A673 (cell line): ENCODE data around the gene FAIM.

Experiments
- EZH2 ChIP-seq: fragments of 200-600 bp; sonication (generic); IDR thresholded peaks from 2 replicates; pipeline ENCODE4 v1.6.1; 2017; ENCODE audit warnings: borderline replicate concordance, low read depth, mild to moderate bottlenecking, mixed read lengths, antibody characterized with exemption, low read length; ENCODE audit not compliant: poor library complexity, severe bottlenecking
- TF ChIP-seq, protein P1 (sequence below): fragments of 300-800, 200-600 bp; sonication (generic); conservative IDR thresholded peaks from 2 replicates; pipeline ENCODE4 v1.5.1; 2017; ENCODE audit warnings: low read depth, mild to moderate bottlenecking, antibody characterized with exemption, low read length, moderate library complexity, mixed read lengths

DNA sequence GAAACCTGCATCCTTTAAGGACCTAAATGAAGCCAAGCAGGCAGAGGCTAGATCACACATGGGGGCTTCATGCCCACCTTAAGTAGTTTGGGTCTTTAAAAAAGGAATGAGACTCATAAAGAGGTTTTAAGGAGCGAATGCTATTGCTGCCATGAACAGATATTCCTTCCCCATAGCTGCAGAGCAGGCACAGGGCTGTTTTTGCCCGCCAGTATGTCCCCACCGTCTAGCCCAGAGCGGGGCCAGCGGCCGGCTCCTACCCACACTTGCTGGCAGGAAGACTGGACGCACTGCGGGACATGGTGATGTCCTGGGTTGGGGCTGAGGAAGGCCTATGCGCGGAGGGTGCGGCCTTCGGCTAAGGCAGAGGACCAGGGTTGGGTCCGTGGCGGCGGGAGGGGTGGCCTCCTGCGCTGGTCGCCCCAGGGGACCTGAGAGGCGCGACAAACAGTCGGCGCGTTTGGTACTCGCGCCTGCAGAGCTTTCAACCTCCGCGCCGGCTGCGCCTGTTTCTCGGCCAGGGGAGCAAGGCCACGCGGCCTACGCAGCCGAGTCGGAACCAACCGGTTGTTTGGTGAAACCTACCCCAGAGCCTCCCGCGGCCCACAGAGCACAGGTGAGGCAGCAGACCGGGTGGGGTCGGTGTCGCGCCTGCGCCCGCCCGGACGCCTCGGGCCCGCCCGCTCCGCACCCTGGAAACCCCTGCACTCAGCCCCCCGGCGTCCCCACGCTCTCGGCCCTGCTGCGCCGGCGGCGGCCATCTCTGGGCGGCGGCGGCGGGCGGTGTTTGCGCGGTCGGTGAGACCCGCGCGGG is at the start of gene FAIM:
- TF ChIP-seq, protein P1, sequence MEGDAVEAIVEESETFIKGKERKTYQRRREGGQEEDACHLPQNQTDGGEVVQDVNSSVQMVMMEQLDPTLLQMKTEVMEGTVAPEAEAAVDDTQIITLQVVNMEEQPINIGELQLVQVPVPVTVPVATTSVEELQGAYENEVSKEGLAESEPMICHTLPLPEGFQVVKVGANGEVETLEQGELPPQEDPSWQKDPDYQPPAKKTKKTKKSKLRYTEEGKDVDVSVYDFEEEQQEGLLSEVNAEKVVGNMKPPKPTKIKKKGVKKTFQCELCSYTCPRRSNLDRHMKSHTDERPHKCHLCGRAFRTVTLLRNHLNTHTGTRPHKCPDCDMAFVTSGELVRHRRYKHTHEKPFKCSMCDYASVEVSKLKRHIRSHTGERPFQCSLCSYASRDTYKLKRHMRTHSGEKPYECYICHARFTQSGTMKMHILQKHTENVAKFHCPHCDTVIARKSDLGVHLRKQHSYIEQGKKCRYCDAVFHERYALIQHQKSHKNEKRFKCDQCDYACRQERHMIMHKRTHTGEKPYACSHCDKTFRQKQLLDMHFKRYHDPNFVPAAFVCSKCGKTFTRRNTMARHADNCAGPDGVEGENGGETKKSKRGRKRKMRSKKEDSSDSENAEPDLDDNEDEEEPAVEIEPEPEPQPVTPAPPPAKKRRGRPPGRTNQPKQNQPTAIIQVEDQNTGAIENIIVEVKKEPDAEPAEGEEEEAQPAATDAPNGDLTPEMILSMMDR = no peak
- no peak for TF ChIP-seq EZH2
